Mucosa of descending colon (tissue), 3 donors: ENCODE data around the gene EPHA6. TPM values are rescaled to one million over a fixed set of nuclear protein-coding genes. Genes with fewer than 3 reads are reported as not detected.
"Not testable (repeated sequence)": the region's sequence is repeated elsewhere in the genome, so short reads cannot be mapped to it uniquely, and the experiment has no call there.

ENCODE experiments used
- ATAC-seq: fragments of 200-7000 bp; cut with Tn5 transposase; one replicate; pipeline ENCODE4 v1.9.1; 2020; ENCODE audit warnings: mild to moderate bottlenecking, moderate library complexity
- DNase-seq, 3 donors: peaks; one replicate each; pipeline ENCODE4 v3.0.0-alpha.2; 2020
- H3K36me3 ChIP-seq: fragments of 200-600 bp; one replicate; pipeline ENCODE4 v1.8.0; 2021; ENCODE audit warnings: low read depth, mild to moderate bottlenecking
- H3K4me1 ChIP-seq: fragments of 200-600 bp; one replicate; pipeline ENCODE4 v1.8.0; 2021; ENCODE audit warnings: low read depth, mild to moderate bottlenecking
- H3K4me3 ChIP-seq: fragments of 200-600 bp; one replicate; pipeline ENCODE4 v1.8.0; 2021; ENCODE audit warnings: mild to moderate bottlenecking
- H3K9me3 ChIP-seq: fragments of 200-600 bp; one replicate; pipeline ENCODE4 v1.8.0; 2021; ENCODE audit warnings: mild to moderate bottlenecking
- CTCF ChIP-seq: fragments of 200-600 bp; IDR thresholded peaks from one replicate; pipeline ENCODE4 v1.8.0; 2022; ENCODE audit warnings: antibody characterized with exemption, mild to moderate bottlenecking
- intact Hi-C, 2 donors: fragments of 100-400 bp; cut with DNase I in 1 of 2; cut with micrococcal nuclease in 1 of 2; formaldehyde crosslinking; loops; one replicate each; pipeline versions ENCODE4 v1.11.0 to v1.11.1; 2022; cut with DNase I, micrococcal nuclease
- total RNA-seq, 3 donors: library from RNA; stranded (reverse); fragmentation: NEBNext Ultra II Directional in 2 of 3; extraction: Animal tissue kit (Norgen Biotek cat#: 25700) in 2 of 3; gene quantifications; one replicate each; pipeline versions ENCODE4 v1.2.1 to v1.2.4, GENCODE V29; 2021 to 2023
- donor health status: DM: no; HTN: no; CAD: no; lungs with moderate emphysema.
- donor health status: DM: no; HTN: no; CAD: no.
- donor health status: DM: no; HTN: yes; CAD: no.

The EPHA6 gene
- total RNA-seq, 3 donors from 2014 or later: 0.55 to 24.8 (median 1.5) TPM

GRCh38 chr3:97438131-97438530 is 623.7 kb downstream of the EPHA6 start:
- no peak for ATAC-seq
- Histone ChIP-seq H3K9me3 (no peaks in the 10 kb centered on the region), H3K4me1 (peaks cover 4% of the 10 kb centered on the region), H3K4me3 (no peak overlapping the region), H3K36me3 (no peaks in the 10 kb centered on the region)
- no peak for TF ChIP-seq CTCF
- no peak for DNase-seq
- intact Hi-C loops: no loop called here

- Histone ChIP-seq H3K4me3 (no peak overlapping the region), H3K9me3 (no peaks in the 10 kb centered on the region), H3K36me3 (no peaks in the 10 kb centered on the region), H3K4me1 (no peaks in the 10 kb centered on the region)
- intact Hi-C loops: no loop called here
- no peak for TF ChIP-seq CTCF
- DNase-seq (no peak), ATAC-seq (no peak)
These were observed 625.0 kb downstream of the EPHA6 start for GRCh38 chr3:97439373-97439772.

- H3K4me1 ChIP-seq: no peaks in the 10 kb centered on the region
- DNase-seq (no peak), ATAC-seq (no peak)
- H3K9me3 ChIP-seq: no peaks in the 10 kb centered on the region
- no peak overlapping the region for H3K4me3 ChIP-seq
- intact Hi-C loops: no loop called here
- no peaks in the 10 kb centered on the region for H3K36me3 ChIP-seq
- TF ChIP-seq CTCF: no peak
These were observed 649.6 kb downstream of the EPHA6 start for GRCh38 chr3:97464035-97464434.

GRCh38 chr3:97470481-97470880 is 656.1 kb downstream of the EPHA6 start:
- DNase-seq: no peak
- no peak overlapping the region for H3K4me3 ChIP-seq
- intact Hi-C loops: no loop called here
- no peaks in the 10 kb centered on the region for H3K4me1 ChIP-seq
- no peaks in the 10 kb centered on the region for H3K36me3 ChIP-seq
- no peak for TF ChIP-seq CTCF
- no peaks in the 10 kb centered on the region for H3K9me3 ChIP-seq
- ATAC-seq: no peak

GRCh38 chr3:97479740-97480139 is 665.3 kb downstream of the EPHA6 start:
- H3K9me3 ChIP-seq: no peaks in the 10 kb centered on the region
- DNase-seq: no peak
- ATAC-seq: no peak
- no peaks in the 10 kb centered on the region for H3K4me1 ChIP-seq
- intact Hi-C loops: no loop called here
- no peak for TF ChIP-seq CTCF
- no peak overlapping the region for H3K4me3 ChIP-seq
- no peaks in the 10 kb centered on the region for H3K36me3 ChIP-seq

- H3K9me3 ChIP-seq, ATAC-seq, H3K4me1 ChIP-seq, intact Hi-C loops, DNase-seq, H3K4me3 ChIP-seq, H3K36me3 ChIP-seq: not testable (repeated sequence)
These were observed 666.4 kb downstream of the EPHA6 start for GRCh38 chr3:97480696-97481289.
